Neural progenitor cell (in vitro differentiated cells): Measurements from ENCODE around the gene VASH2.

ENCODE experiments used
- EZH2 ChIP-seq: fragments of 200-600 bp; sonication (generic); IDR thresholded peaks from 2 replicates; pipeline ENCODE4 v1.6.1; 2017; ENCODE audit warnings: antibody characterized with exemption, mild to moderate bottlenecking, moderate library complexity
- EZH2phosphoT487 ChIP-seq: fragments of 200-600 bp; sonication (generic); IDR thresholded peaks from 2 replicates; pipeline ENCODE4 v1.6.1; 2017; ENCODE audit warnings: antibody characterized with exemption
- TF ChIP-seq, protein P1 (sequence below): fragments of 200-600 bp; sonication (generic); IDR thresholded peaks from 2 replicates; pipeline ENCODE4 v1.5.1; 2017; ENCODE audit warnings: antibody characterized with exemption, mild to moderate bottlenecking

GRCh38 chr1:213019450-213019849, 69.1 kb downstream of the VASH2 start:
- TF ChIP-seq, protein P1, sequence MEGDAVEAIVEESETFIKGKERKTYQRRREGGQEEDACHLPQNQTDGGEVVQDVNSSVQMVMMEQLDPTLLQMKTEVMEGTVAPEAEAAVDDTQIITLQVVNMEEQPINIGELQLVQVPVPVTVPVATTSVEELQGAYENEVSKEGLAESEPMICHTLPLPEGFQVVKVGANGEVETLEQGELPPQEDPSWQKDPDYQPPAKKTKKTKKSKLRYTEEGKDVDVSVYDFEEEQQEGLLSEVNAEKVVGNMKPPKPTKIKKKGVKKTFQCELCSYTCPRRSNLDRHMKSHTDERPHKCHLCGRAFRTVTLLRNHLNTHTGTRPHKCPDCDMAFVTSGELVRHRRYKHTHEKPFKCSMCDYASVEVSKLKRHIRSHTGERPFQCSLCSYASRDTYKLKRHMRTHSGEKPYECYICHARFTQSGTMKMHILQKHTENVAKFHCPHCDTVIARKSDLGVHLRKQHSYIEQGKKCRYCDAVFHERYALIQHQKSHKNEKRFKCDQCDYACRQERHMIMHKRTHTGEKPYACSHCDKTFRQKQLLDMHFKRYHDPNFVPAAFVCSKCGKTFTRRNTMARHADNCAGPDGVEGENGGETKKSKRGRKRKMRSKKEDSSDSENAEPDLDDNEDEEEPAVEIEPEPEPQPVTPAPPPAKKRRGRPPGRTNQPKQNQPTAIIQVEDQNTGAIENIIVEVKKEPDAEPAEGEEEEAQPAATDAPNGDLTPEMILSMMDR, result no peak
- no peak for TF ChIP-seq EZH2
- no peak for TF ChIP-seq EZH2phosphoT487
